Peyer's patch (tissue), 4 donors: ENCODE measurements around the gene CRADD. TPM values are rescaled to one million over a fixed set of nuclear protein-coding genes. Genes with fewer than 3 reads are reported as not detected.

Experiments used
- DNase-seq, 3 donors: peaks; one replicate each; pipeline ENCODE4 v3.0.0-alpha.2; 2017 to 2019
- H3K27ac ChIP-seq, 4 donors: fragments of 200-600 bp; sonication (generic); one replicate each; pipeline ENCODE4 v1.5.1; 2016 to 2019
- H3K27me3 ChIP-seq, 2 donors: fragments of 200-600 bp; sonication (generic); one replicate each; pipeline ENCODE4 v1.5.1; 2019
- H3K36me3 ChIP-seq, 3 donors: fragments of 200-600 bp; sonication (generic); one replicate each; pipeline ENCODE4 v1.5.1; 2016 to 2019
- H3K4me1 ChIP-seq, 4 donors: fragments of 200-600 bp; sonication (generic); one replicate each; pipeline ENCODE4 v1.5.1; 2016 to 2019
- H3K4me3 ChIP-seq, 4 donors: fragments of 200-600 bp; sonication (generic); 1 replicate in 3 of 4; 2 replicates in 1 of 4; pipeline ENCODE4 v1.5.1; 2016 to 2019; ENCODE audit warnings: mild to moderate bottlenecking in 1 of 4
- H3K9me3 ChIP-seq, 4 donors: fragments of 200-600 bp; sonication (generic); one replicate each; pipeline ENCODE4 v1.5.1; 2016 to 2019; ENCODE audit warnings: mild to moderate bottlenecking in 1 of 4
- POLR2A ChIP-seq, 2 donors: fragments of 450-650 bp; IDR thresholded peaks; one replicate each; pipeline ENCODE4 v1.5.1; 2017; ENCODE audit warnings: antibody characterized with exemption in 2 of 2, mild to moderate bottlenecking in 2 of 2, moderate library complexity in 2 of 2
- total RNA-seq, 4 donors: library from RNA; depleted of rRNA; stranded (reverse); fragments of >200 nt; gene quantifications; one replicate each; pipeline ENCODE4 v1.1.0, GENCODE V29; 2016
- TF ChIP-seq, protein P1 (sequence below), 6 experiments: fragments of 450-650 bp in 4 of 6; fragments of 200-600 bp in 2 of 6; sonication (generic) in 1 of 6; IDR thresholded peaks; one replicate each; pipeline ENCODE4 v1.5.1; 2017 to 2019; ENCODE audit warnings: antibody characterized with exemption in 6 of 6, mild to moderate bottlenecking in 3 of 6, moderate library complexity in 1 of 6

The CRADD gene
- total RNA-seq, 4 donors from 2014 or later = 66.3 to 128 (median 89.4) TPM

DNA sequence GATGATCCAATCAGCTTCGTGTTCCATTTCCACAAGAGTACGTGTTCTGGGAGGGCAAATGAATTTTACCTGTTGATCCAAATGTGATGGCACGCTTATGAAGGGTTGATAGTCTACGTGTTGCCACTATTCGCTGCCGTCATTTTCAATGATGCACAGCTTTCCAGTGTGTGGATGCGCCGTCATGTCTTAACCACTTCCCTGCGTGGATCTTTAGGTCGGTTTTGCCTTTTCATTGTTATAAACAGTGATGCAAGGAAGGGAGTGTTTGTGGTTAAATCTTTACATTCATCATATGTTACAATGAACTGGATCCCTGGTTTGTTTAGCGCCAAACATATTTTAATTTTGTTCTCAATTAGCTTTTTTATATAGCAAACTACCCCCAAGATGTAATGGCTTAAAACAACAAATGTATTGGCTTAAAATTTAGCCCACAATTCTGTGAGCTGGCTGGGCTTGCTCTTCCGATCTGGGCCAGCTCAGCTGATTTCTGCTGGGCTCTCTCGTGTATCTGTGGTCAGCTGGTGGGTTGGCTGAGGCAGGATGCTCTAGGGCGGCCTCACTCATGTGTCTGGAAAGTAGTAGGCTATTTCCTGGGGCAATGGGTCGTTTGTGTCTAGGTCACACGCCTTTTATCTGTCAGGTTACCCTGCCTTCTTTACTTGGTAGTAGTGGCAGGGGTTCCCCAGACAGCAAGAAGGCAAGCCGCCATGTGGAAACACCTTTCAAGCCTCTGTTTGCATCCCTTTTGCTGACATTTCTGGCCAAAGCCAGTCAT, 176.7 kb downstream of the CRADD start:
- Histone ChIP-seq H3K36me3 (no peaks in the 10 kb centered on the region), H3K9me3 (no peaks in the 10 kb centered on the region), H3K4me1 (peaks cover 0 to 15% (median 0%) of the 10 kb centered on the region in 4 donors), H3K27me3 (no peaks in the 10 kb centered on the region), H3K27ac (no peak overlapping the region), H3K4me3 (no peak overlapping the region)
- DNase-seq = no peak
- TF ChIP-seq, protein P1, sequence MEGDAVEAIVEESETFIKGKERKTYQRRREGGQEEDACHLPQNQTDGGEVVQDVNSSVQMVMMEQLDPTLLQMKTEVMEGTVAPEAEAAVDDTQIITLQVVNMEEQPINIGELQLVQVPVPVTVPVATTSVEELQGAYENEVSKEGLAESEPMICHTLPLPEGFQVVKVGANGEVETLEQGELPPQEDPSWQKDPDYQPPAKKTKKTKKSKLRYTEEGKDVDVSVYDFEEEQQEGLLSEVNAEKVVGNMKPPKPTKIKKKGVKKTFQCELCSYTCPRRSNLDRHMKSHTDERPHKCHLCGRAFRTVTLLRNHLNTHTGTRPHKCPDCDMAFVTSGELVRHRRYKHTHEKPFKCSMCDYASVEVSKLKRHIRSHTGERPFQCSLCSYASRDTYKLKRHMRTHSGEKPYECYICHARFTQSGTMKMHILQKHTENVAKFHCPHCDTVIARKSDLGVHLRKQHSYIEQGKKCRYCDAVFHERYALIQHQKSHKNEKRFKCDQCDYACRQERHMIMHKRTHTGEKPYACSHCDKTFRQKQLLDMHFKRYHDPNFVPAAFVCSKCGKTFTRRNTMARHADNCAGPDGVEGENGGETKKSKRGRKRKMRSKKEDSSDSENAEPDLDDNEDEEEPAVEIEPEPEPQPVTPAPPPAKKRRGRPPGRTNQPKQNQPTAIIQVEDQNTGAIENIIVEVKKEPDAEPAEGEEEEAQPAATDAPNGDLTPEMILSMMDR (IDR thresholded peaks at IDR 0.05) = no peak

DNA sequence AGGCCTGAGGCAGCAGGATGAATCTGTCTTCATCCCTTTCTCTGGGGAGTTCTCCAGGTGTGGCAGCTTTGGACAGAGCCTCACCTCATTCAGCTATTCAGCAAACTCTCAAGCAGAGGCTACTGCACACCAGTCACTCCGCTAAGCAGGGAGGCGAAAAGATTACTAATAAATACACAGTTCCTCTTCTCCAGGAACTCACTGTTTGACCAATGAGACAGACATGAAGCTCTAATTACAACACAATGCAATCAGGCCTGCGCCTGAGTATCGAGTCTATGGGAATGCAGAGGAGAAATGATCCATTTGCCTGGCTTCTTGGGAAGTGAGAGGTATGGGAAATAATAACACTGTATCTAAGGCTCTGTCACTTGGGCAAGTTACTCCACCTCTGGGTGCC, 178.1 kb downstream of the CRADD start:
- no peaks in the 10 kb centered on the region for H3K36me3 ChIP-seq
- H3K4me1 ChIP-seq = peaks cover 0 to 10% (median 0%) of the 10 kb centered on the region in 4 donors
- no peak overlapping the region for H3K4me3 ChIP-seq
- TF ChIP-seq, protein P1 (IDR thresholded peaks at IDR 0.05) = no peak
- no peak for TF ChIP-seq POLR2A (IDR thresholded peaks at IDR 0.05)
- no peaks in the 10 kb centered on the region for H3K27me3 ChIP-seq
- H3K27ac ChIP-seq = no peak overlapping the region
- H3K9me3 ChIP-seq = no peaks in the 10 kb centered on the region
- no peak for DNase-seq

GRCh38 chr12:93856611-93857010, 179.4 kb downstream of the CRADD start:
- no peaks in the 10 kb centered on the region for H3K9me3 ChIP-seq
- H3K4me3 ChIP-seq = no peak overlapping the region
- no peaks in the 10 kb centered on the region for H3K36me3 ChIP-seq
- peaks cover 0 to 1% (median 0%) of the 10 kb centered on the region in 4 donors for H3K4me1 ChIP-seq
- H3K27ac ChIP-seq = no peak overlapping the region
- no peak for DNase-seq
- no peaks in the 10 kb centered on the region for H3K27me3 ChIP-seq
- TF ChIP-seq POLR2A (IDR thresholded peaks at IDR 0.05) = no peak
- TF ChIP-seq, protein P1 (IDR thresholded peaks at IDR 0.05) = no peak

DNA sequence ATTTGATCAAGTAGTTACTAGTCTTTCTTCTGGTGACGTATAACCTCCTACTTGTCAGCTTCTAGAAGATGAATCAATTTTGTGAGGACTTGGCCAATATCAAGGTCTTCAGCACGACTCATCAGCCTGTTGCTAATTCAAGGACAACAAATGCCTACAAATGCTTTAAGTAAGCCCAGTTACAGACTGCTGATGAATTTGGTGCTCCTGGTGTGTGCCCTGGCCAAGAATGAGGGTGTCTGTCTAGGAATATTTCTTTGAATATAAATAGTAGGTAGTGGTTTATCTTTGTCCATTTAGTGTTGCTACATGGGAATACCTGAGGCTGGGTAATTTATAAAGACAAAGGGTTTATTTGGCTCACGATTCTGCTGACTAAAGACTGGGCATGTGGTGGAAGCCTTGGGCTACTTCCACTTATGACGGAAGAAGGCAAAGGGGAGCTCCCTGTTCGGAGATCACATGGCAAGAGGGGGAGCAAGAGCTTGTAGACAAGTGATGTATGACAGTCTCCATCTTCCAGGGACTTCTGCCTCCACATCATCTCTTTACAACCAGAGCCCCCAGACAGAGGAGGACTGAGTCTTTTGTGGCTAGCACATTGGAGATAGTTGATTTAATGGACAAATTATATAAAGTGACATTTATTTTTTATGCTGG, 180.2 kb downstream of the CRADD start:
- no peaks in the 10 kb centered on the region for H3K4me1 ChIP-seq
- H3K27me3 ChIP-seq = no peaks in the 10 kb centered on the region
- H3K4me3 ChIP-seq = no peak overlapping the region
- H3K36me3 ChIP-seq = no peaks in the 10 kb centered on the region
- no peak for DNase-seq
- H3K27ac ChIP-seq = no peak overlapping the region
- no peaks in the 10 kb centered on the region for H3K9me3 ChIP-seq
- TF ChIP-seq, protein P1 (IDR thresholded peaks at IDR 0.05) = no peak
- TF ChIP-seq POLR2A (IDR thresholded peaks at IDR 0.05) = no peak

GRCh38 chr12:93857991-93858447, 180.8 kb downstream of the CRADD start:
- TF ChIP-seq, protein P1 (IDR thresholded peaks at IDR 0.05) = no peak
- TF ChIP-seq POLR2A (IDR thresholded peaks at IDR 0.05) = no peak
- Histone ChIP-seq H3K27ac (no peak overlapping the region), H3K4me3 (no peak overlapping the region), H3K9me3 (no peaks in the 10 kb centered on the region), H3K4me1 (no peaks in the 10 kb centered on the region), H3K27me3 (no peaks in the 10 kb centered on the region), H3K36me3 (no peaks in the 10 kb centered on the region)
- no peak for DNase-seq
